K562 (cell line): ENCODE measurements around the gene DCAF16. TPM values are rescaled to one million over a fixed set of nuclear protein-coding genes. Genes with fewer than 3 reads are reported as not detected.

Source experiments
- ATAC-seq: fragments of 200-7000 bp; cut with Tn5 transposase; 3 replicates; pipeline ENCODE4 v1.9.1; 2020; ENCODE audit warnings: moderate library complexity
- BruUV-seq: library from RNA; stranded (reverse); fragments of 400-500 nt; replicated peaks from 2 replicates; lab custom pipeline; 2021; lab: Mats Ljungman, UMichigan
- CTCF ChIA-PET: fragments of 300-600 bp; formaldehyde crosslinking; extraction: SDS; loops from one replicate; lab custom pipeline; 2021; ENCODE audit warnings: low intra/inter-chr PET ratio; lab: Yijun Ruan, JAX
- POLR2A ChIA-PET: fragments of 300-600, 350-650 bp; sonication (Branson Sonifier 250); formaldehyde crosslinking; extraction: SDS; loops from one replicate; lab custom pipeline; 2021; ENCODE audit warnings: antibody characterized with exemption, inconsistent platforms; lab: Yijun Ruan, JAX
- DNase-seq, 4 experiments: peaks; one replicate each; pipeline versions ENCODE4 v3.0.0 to v3.0.0-alpha.2; 2011 to 2018; ENCODE audit warnings: low spot score in 3 of 4, mixed read lengths in 3 of 4; ENCODE audit errors: extremely low read depth in 1 of 4
- FAIRE-seq: peaks from 2 replicates; lab custom pipeline; 2011; peaks lifted over from hg19 to GRCh38; lab: Jason Lieb, UNC
- H2AFZ ChIP-seq: 2 replicates; pipeline ENCODE4 v1.6.0; 2011; ENCODE audit warnings: low read depth, low read length, control low read depth, inconsistent platforms
- H3K27ac ChIP-seq: fragments of 200-600 bp; 3 replicates; pipeline ENCODE4 v1.8.0; 2011; ENCODE audit warnings: low read depth, mild to moderate bottlenecking, control low read depth, inconsistent platforms, low read length, moderate library complexity, mixed read lengths; ENCODE audit errors: extremely low read depth
- H3K27me3 ChIP-seq, 2 experiments: fragments of 300-600 bp in 1 of 2; 2 replicates in 1 of 2; 3 replicates in 1 of 2; pipeline versions ENCODE4 v1.6.0 to v1.8.0; 2011; ENCODE audit warnings: inconsistent platforms in 2 of 2, low read length in 2 of 2, mild to moderate bottlenecking in 1 of 2, mixed read lengths in 1 of 2, moderate library complexity in 1 of 2; ENCODE audit not compliant: control insufficient read depth in 2 of 2, insufficient read depth in 2 of 2
- H3K36me3 ChIP-seq: fragments of 300-600 bp; 3 replicates; pipeline ENCODE4 v1.8.0; 2011; ENCODE audit warnings: mild to moderate bottlenecking, low read length, inconsistent platforms; ENCODE audit not compliant: control insufficient read depth, insufficient read depth
- H3K4me1 ChIP-seq, 2 experiments: fragments of 200-600 bp in 1 of 2; replicated peaks in 1 of 2; 2 replicates in 1 of 2; 3 replicates in 1 of 2; pipeline versions ENCODE4 v1.5.1 to v1.8.0; 2011; ENCODE audit warnings: inconsistent platforms in 2 of 2, low read length in 2 of 2, mild to moderate bottlenecking in 1 of 2, mixed read lengths in 1 of 2, moderate library complexity in 1 of 2; ENCODE audit not compliant: control insufficient read depth in 2 of 2, insufficient read depth in 2 of 2
- H3K4me2 ChIP-seq: 2 replicates; pipeline ENCODE4 v1.6.1; 2011; ENCODE audit warnings: low read length, control low read depth, inconsistent platforms, mixed read lengths; ENCODE audit not compliant: insufficient read depth
- H3K4me3 ChIP-seq: fragments of 200-600 bp; sonication (generic), shearing (Covaris generic); 2 replicates; pipeline ENCODE4 v1.5.1; 2016; ENCODE audit warnings: control low read depth, inconsistent platforms
- H3K79me2 ChIP-seq: fragments of 200-600 bp; 3 replicates; pipeline ENCODE4 v1.8.0; 2011; ENCODE audit warnings: low read length, inconsistent platforms; ENCODE audit not compliant: control insufficient read depth, insufficient read depth
- H3K9ac ChIP-seq, 2 experiments: 2 replicates each; pipeline versions ENCODE4 v1.6.0 to v1.6.1; 2011; ENCODE audit warnings: low read depth in 2 of 2, low read length in 2 of 2, control low read depth in 1 of 2, inconsistent platforms in 1 of 2, mild to moderate bottlenecking in 1 of 2, mixed read lengths in 1 of 2; ENCODE audit not compliant: insufficient read depth in 1 of 2
- H3K9me1 ChIP-seq: one replicate; pipeline ENCODE4 v1.6.0; 2011; ENCODE audit warnings: inconsistent platforms, mild to moderate bottlenecking, low read length, moderate library complexity; ENCODE audit not compliant: control insufficient read depth, insufficient read depth
- H3K9me3 ChIP-seq: replicated peaks from 2 replicates; pipeline ENCODE4 v1.5.1; 2011; ENCODE audit warnings: low read depth, low read length, inconsistent platforms; ENCODE audit not compliant: control insufficient read depth, insufficient read depth
- H4K20me1 ChIP-seq: replicated peaks from 2 replicates; pipeline ENCODE4 v1.6.1; 2011; ENCODE audit warnings: low read length, inconsistent platforms, mixed read lengths; ENCODE audit not compliant: control insufficient read depth, insufficient read depth
- CTCF ChIP-seq, 3 experiments: IDR thresholded peaks in 2 of 3; conservative IDR thresholded peaks in 1 of 3; 2 replicates each; pipeline ENCODE4 v1.5.1; 2011 to 2012; ENCODE audit warnings: low read length in 3 of 3, mild to moderate bottlenecking in 3 of 3, control low read depth in 2 of 3, improper control_type of control experiment in 1 of 3, inconsistent platforms in 1 of 3, low read depth in 1 of 3, mixed read lengths in 1 of 3, moderate library complexity in 1 of 3; ENCODE audit not compliant: insufficient read depth in 2 of 3
- ELF2 ChIP-seq: fragments of 250-450 bp; sonication (Bioruptor Pico); IDR thresholded peaks from 2 replicates; pipeline ENCODE4 v1.5.0; 2021; ENCODE audit warnings: mild to moderate bottlenecking
- POLR3A ChIP-seq: IDR thresholded peaks from 2 replicates; pipeline ENCODE4 v1.6.1; 2011; ENCODE audit warnings: borderline replicate concordance, mild to moderate bottlenecking, moderate library complexity; ENCODE audit not compliant: insufficient read length, insufficient read depth; ENCODE audit errors: extremely low read depth
- whole genome bisulfite sequencing: fragments of 100-300 bp; shearing (Covaris generic); methylation state at CpG from one replicate; pipeline ENCODE4 v1.1.6; 2016; ENCODE audit warnings: low coverage, mixed read lengths; ENCODE audit not compliant: insufficient coverage; ENCODE audit errors: missing lambda C conversion rate; 5-methylcytosine and 5-hydroxymethylcytosine counted together
- in situ Hi-C: fragments of 300-500 bp; cut with MboI; formaldehyde crosslinking; loops from 4 replicates; pipeline ENCODE4 v1.15.0; 2018; ENCODE audit warnings: inconsistent platforms, mixed read lengths
- intact Hi-C: fragments of 100-400 bp; cut with micrococcal nuclease; formaldehyde crosslinking; loops from 2 replicates; pipeline ENCODE4 v1.14.2; 2022
- polyA plus RNA-seq, 8 experiments: library from polyadenylated mRNA; depleted of rRNA in 4 of 8; stranded (reverse) in 5 of 8; unstranded in 3 of 8; fragments of >200 nt; fragmentation: Nextera tagmentation in 2 of 8; fragmentation: Illumina TruSeq in 1 of 8; extraction: Ambion mirVana in 2 of 8; extraction: Trizol in 1 of 8; gene quantifications; 2 replicates each; pipeline versions ENCODE4 v1.2.1 to v1.2.3, GENCODE V29; 2011 to 2014; ENCODE audit warnings: inconsistent platforms in 1 of 8, missing spikeins in 1 of 8
- total RNA-seq, 7 experiments: library from RNA; depleted of rRNA in 6 of 7; stranded (reverse); fragments of >200 nt in 6 of 7; fragmentation: Illumina TruSeq in 2 of 7; extraction: Trizol in 2 of 7; gene quantifications; 2 replicates each; pipeline versions ENCODE4 v1.2.1 to v1.2.3, GENCODE V29; 2011 to 2021; ENCODE audit warnings: low replicate concordance in 1 of 7

Gene DCAF16
- total and polyA plus RNA-seq, 9 of the 15 experiments (the other 6 are each of a cell fraction or from before 2014, with no cell fraction given), result 20.5 to 82.8 (median 67.8) TPM

GRCh38 chr4:17757621-17758020, 52.9 kb downstream of the DCAF16 start:
- no peak for FAIRE-seq
- intact Hi-C loops, result no loop called here

More at GRCh38 chr4:17757621-17758020, 52.9 kb downstream of the DCAF16 start:
- DNase-seq (no peak), ATAC-seq (no peak)
- no TSS peak for BruUV-seq
- Histone ChIP-seq H3K9ac (no peak overlapping the region), H4K20me1 (no peaks in the 10 kb centered on the region), H3K79me2 (no peaks in the 10 kb centered on the region), H3K4me3 (no peak overlapping the region), H2AFZ (no peak overlapping the region), H3K9me1 (no peaks in the 10 kb centered on the region), H3K27ac (no peak overlapping the region), H3K9me3 (no peaks in the 10 kb centered on the region), H3K4me1 (no peaks in the 10 kb centered on the region), H3K36me3 (no peaks in the 10 kb centered on the region)
- POLR2A ChIA-PET, result no interaction called here
- in situ Hi-C loops, result no loop called here
- CTCF ChIA-PET, result no interaction called here
- TF ChIP-seq POLR3A (no peak), ELF2 (no peak), CTCF (IDR thresholded peaks at IDR 0.05 in 2 of 3, conservative IDR thresholded peaks at IDR 0.05 in 1 of 3; ENCODE audit: insufficient read depth in 2 of 3, low read depth in 1 of 3, low read length in 3 of 3) (no peak)
- TF ChIP-seq, all 486 proteins: peak for 0
- 0% methylated on average over 1 of the region's 1 CpG for WGBS
- Histone ChIP-seq H3K27me3 (peaks cover 9% of the 10 kb centered on the region in 2 experiments; a peak in 4 of 5 replicates), H3K4me2 (no peak overlapping the region)
